ENCODE measurements around the gene IL17RD. TPM values are rescaled to one million over a fixed set of nuclear protein-coding genes. Genes with fewer than 3 reads are reported as not detected.

IL17RD gene
- total RNA-seq, 2 experiments from 2014 or later = 0.02 TPM; not detected in 1

DNA sequence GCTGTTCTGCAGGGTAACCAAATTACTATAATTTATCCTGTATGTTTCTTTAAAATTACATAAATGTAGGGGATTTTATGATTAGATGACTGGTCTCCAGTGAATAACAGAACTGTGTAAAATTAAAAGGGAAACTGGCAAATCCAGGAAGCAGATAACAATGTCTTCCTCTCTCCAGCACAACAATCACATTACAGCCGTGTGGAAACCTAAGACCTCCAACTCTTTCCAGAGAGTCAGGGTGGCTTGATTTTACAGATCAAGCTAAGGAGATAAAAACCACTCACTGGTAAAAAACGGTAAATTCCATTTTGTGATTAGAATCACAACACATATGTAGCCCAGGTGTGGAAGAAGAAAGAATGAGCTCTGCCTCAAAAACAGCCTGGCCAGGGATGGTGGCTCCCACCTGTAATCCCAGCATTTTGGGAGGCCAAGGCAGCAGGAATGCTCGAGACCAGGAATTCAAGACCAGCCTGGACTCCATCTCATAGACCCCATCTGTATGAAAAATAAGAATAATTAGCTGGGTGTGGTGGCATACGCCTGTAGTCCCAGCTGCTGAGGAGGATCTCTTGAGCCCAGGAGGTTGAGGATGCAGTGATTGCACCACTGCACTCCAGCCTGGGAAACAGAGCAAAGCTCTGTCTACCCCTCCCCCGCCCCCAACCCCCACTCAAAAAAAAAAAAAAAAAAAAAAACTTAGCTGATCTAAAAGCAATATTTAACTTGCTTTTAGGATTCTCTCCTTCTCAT is 29.0 kb downstream of the IL17RD start:
- Mint-ChIP-seq H3K4me3 (no peak overlapping the region), H3K27me3 (peaks cover 37% of the 10 kb centered on the region), H3K36me3 (no peaks in the 10 kb centered on the region), H3K4me1 (peaks cover 2% of the 10 kb centered on the region), H3K9me3 (ENCODE audit: low read depth) (no peaks in the 10 kb centered on the region), H3K27ac (no peak overlapping the region)
- CTCF ChIA-PET = interaction anchor here (1.6 to 1.7 kb wide), 2 partner anchors 16 to 35 kb away, joined by 3 to 6 read pairs; no protein-coding TSS in a partner anchor
- no peak for ATAC-seq
- no peak for DNase-seq

DNA sequence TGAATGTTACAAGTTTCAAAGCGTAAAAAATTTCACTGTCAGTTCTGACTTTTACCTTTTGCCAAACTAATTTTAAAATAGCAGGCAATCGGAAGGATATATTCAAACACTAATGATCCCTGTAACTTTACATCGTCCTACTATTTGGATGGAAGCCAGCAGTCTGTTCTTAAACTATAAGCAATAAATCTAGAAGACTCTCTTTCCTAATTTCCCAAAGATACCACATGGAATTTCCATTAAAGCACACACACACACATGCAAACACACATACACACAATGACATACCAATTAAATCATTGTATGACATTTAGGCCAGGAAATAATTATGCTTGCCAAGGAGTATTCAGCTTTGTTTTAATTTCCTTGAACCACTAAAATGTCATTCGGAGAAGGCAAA is 32.0 kb downstream of the IL17RD start:
- no peak overlapping the region for H3K27ac Mint-ChIP-seq
- no peak for DNase-seq
- peaks cover 6% of the 10 kb centered on the region for H3K4me1 Mint-ChIP-seq
- no peak overlapping the region for H3K4me3 Mint-ChIP-seq
- no peaks in the 10 kb centered on the region for H3K9me3 Mint-ChIP-seq (ENCODE audit: low read depth)
- no peaks in the 10 kb centered on the region for H3K36me3 Mint-ChIP-seq
- H3K27me3 Mint-ChIP-seq = peaks cover 30% of the 10 kb centered on the region
- CTCF ChIA-PET = no interaction called here
- no peak for ATAC-seq

- Mint-ChIP-seq H3K9me3 (ENCODE audit: low read depth) (no peaks in the 10 kb centered on the region), H3K27ac (no peak overlapping the region), H3K4me3 (no peak overlapping the region), H3K27me3 (peaks cover 30% of the 10 kb centered on the region), H3K4me1 (peaks cover 6% of the 10 kb centered on the region), H3K36me3 (no peaks in the 10 kb centered on the region)
- DNase-seq = no peak
- CTCF ChIA-PET = interaction anchor here (1.8 kb wide), 1 partner anchor 10 kb away, joined by 4 read pairs; no protein-coding TSS in a partner anchor
- no peak for ATAC-seq
Observed at GRCh38 chr3:57132674-57133073, 32.5 kb downstream of the IL17RD start.

- H3K27me3 Mint-ChIP-seq = peaks cover 23% of the 10 kb centered on the region
- DNase-seq = no peak
- CTCF ChIA-PET = interaction anchor here (1.8 kb wide), 1 partner anchor 9 kb away, joined by 4 read pairs; no protein-coding TSS in a partner anchor
- no peak for ATAC-seq
- no peaks in the 10 kb centered on the region for H3K36me3 Mint-ChIP-seq
- H3K27ac Mint-ChIP-seq = no peak overlapping the region
- H3K4me1 Mint-ChIP-seq = peaks cover 6% of the 10 kb centered on the region
- no peaks in the 10 kb centered on the region for H3K9me3 Mint-ChIP-seq (ENCODE audit: low read depth)
- no peak overlapping the region for H3K4me3 Mint-ChIP-seq
Observed at GRCh38 chr3:57131210-57131588, 34.0 kb downstream of the IL17RD start.

GRCh38 chr3:57130571-57131209 is 34.5 kb downstream of the IL17RD start:
- peaks cover 20% of the 10 kb centered on the region for H3K27me3 Mint-ChIP-seq
- no peak overlapping the region for H3K27ac Mint-ChIP-seq
- H3K36me3 Mint-ChIP-seq = no peaks in the 10 kb centered on the region
- DNase-seq (no peak), ATAC-seq (no peak)
- H3K4me3 Mint-ChIP-seq = no peak overlapping the region
- peaks cover 6% of the 10 kb centered on the region for H3K4me1 Mint-ChIP-seq
- CTCF ChIA-PET = interaction anchor here (1.8 kb wide), 1 partner anchor 8 kb away, joined by 4 read pairs; no protein-coding TSS in a partner anchor
- no peaks in the 10 kb centered on the region for H3K9me3 Mint-ChIP-seq (ENCODE audit: low read depth)

GRCh38 chr3:57128826-57129667 is 36.1 kb downstream of the IL17RD start:
- peaks cover 22% of the 10 kb centered on the region for H3K27me3 Mint-ChIP-seq
- CTCF ChIA-PET = no interaction called here

GRCh38 chr3:57127891-57128518 is 37.1 kb downstream of the IL17RD start:
- Mint-ChIP-seq H3K4me3 (no peak overlapping the region), H3K4me1 (peaks cover 4% of the 10 kb centered on the region), H3K27ac (no peak overlapping the region), H3K36me3 (no peaks in the 10 kb centered on the region), H3K27me3 (peaks cover 26% of the 10 kb centered on the region), H3K9me3 (ENCODE audit: low read depth) (no peaks in the 10 kb centered on the region)
- ATAC-seq (no peak), DNase-seq (no peak)
- CTCF ChIA-PET = no interaction called here

More at GRCh38 chr3:57128826-57129667, 36.1 kb downstream of the IL17RD start:
- H3K4me1 Mint-ChIP-seq = peaks cover 4% of the 10 kb centered on the region
- H3K36me3 Mint-ChIP-seq = no peaks in the 10 kb centered on the region
- no peak overlapping the region for H3K4me3 Mint-ChIP-seq
- no peak for DNase-seq
- H3K27ac Mint-ChIP-seq = no peak overlapping the region
- ATAC-seq = no peak
- no peaks in the 10 kb centered on the region for H3K9me3 Mint-ChIP-seq (ENCODE audit: low read depth)

- Mint-ChIP-seq H3K9me3 (ENCODE audit: low read depth) (no peaks in the 10 kb centered on the region), H3K4me3 (no peak overlapping the region), H3K36me3 (no peaks in the 10 kb centered on the region), H3K27me3 (peaks cover 34% of the 10 kb centered on the region), H3K27ac (no peak overlapping the region), H3K4me1 (peaks cover 4% of the 10 kb centered on the region)
- ATAC-seq (no peak), DNase-seq (no peak)
- CTCF ChIA-PET = no interaction called here
Observed at GRCh38 chr3:57126244-57126643, 38.9 kb downstream of the IL17RD start.

DNA sequence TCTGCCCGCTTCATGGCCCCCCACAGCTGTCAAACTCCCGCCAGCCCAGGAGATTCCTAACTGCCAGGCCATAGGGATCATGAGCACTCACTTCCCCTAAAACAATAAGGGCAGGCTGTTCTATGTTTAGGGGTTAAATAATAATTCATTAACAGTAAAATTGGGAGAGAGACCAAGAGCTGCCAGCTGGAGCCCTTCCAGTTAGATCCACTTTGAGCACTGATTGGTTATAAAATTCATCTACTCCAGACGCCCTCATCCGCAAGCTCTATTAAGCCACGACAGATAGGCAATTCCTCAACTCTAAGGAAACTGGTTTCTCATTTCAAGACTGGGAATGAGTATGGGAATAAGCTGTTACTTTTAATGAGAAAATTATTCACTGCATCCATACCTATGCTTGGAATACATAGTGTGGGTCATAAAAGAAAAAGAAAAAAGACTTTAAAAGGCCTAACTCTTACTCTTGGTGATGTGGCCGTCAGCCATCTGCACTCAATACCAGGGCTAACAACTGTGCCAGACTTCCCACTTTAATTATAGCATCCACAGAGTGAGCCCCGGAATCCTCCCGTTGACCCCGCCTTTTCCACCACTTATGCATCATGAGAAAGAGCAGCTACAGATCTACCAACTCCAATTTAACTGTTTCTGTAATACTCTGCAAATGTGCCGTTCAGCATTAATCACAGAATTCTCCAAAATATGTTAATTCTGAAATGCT is 44.5 kb downstream of the IL17RD start:
- CTCF ChIA-PET = interaction anchor here (1.0 to 1.5 kb wide), 2 partner anchors 8 to 16 kb away, joined by 3 to 4 read pairs; no protein-coding TSS in a partner anchor
- no peaks in the 10 kb centered on the region for H3K4me1 Mint-ChIP-seq
- H3K36me3 Mint-ChIP-seq = no peaks in the 10 kb centered on the region
- H3K4me3 Mint-ChIP-seq = no peak overlapping the region
- no peak overlapping the region for H3K27ac Mint-ChIP-seq
- peaks cover 42% of the 10 kb centered on the region for H3K27me3 Mint-ChIP-seq
- no peaks in the 10 kb centered on the region for H3K9me3 Mint-ChIP-seq (ENCODE audit: low read depth)
- DNase-seq (no peak), ATAC-seq (no peak)

- Mint-ChIP-seq H3K27ac (no peak overlapping the region), H3K36me3 (no peaks in the 10 kb centered on the region), H3K9me3 (ENCODE audit: low read depth) (no peaks in the 10 kb centered on the region), H3K27me3 (peaks cover 48% of the 10 kb centered on the region), H3K4me3 (no peak overlapping the region), H3K4me1 (no peaks in the 10 kb centered on the region)
- CTCF ChIA-PET = interaction anchor here (1.0 kb wide), 1 partner anchor 17 kb away, joined by 3 read pairs; no protein-coding TSS in a partner anchor
- no peak for DNase-seq
- ATAC-seq = no peak
Observed at GRCh38 chr3:57120040-57120439, 45.1 kb downstream of the IL17RD start.

GRCh38 chr3:57118254-57118653 is 46.9 kb downstream of the IL17RD start:
- no peak overlapping the region for H3K4me3 Mint-ChIP-seq
- H3K9me3 Mint-ChIP-seq (ENCODE audit: low read depth) = no peaks in the 10 kb centered on the region
- DNase-seq (no peak), ATAC-seq (no peak)
- H3K27ac Mint-ChIP-seq = no peak overlapping the region
- no peaks in the 10 kb centered on the region for H3K36me3 Mint-ChIP-seq
- H3K4me1 Mint-ChIP-seq = no peaks in the 10 kb centered on the region
- peaks cover 43% of the 10 kb centered on the region for H3K27me3 Mint-ChIP-seq
- CTCF ChIA-PET = interaction anchor here (0.6 kb wide), 1 partner anchor 545 kb away, joined by 3 read pairs; no protein-coding TSS in a partner anchor

GRCh38 chr3:57116501-57116900 is 48.7 kb downstream of the IL17RD start:
- CTCF ChIA-PET = interaction anchor here (0.7 kb wide), 1 partner anchor 28 kb away, joined by 3 read pairs; no protein-coding TSS in a partner anchor
- H3K4me3 Mint-ChIP-seq = no peak overlapping the region
- no peak overlapping the region for H3K27ac Mint-ChIP-seq
- H3K27me3 Mint-ChIP-seq = peaks cover 38% of the 10 kb centered on the region
- DNase-seq (no peak), ATAC-seq (no peak)
- H3K9me3 Mint-ChIP-seq (ENCODE audit: low read depth) = no peaks in the 10 kb centered on the region
- H3K4me1 Mint-ChIP-seq = peaks cover 5% of the 10 kb centered on the region
- no peaks in the 10 kb centered on the region for H3K36me3 Mint-ChIP-seq

Measured in activated CD8-positive, alpha-beta memory T cell treated with anti-CD3 and anti-CD28 coated beads, Interleukin-2, amount 10 ng/mL, durations not matched to agents 7 days and 5 days (primary cell).